A549 treated with AZD9567 at 1 μM for 4 hours (cell line): ENCODE results near the gene CMTR1. TPM values are rescaled to one million over a fixed set of nuclear protein-coding genes. Genes with fewer than 3 reads are reported as not detected.

Experiments used
- total RNA-seq: library from RNA; stranded (reverse); fragments of 200-300 nt; extraction: Qiagen RNA extraction; gene quantifications from 5 replicates; pipeline ENCODE4 v1.2.3, GENCODE V29; 2022; ENCODE audit not compliant: insufficient read depth

Gene CMTR1
- total RNA-seq: 15.9 to 17.3 TPM (median 16.3 TPM) in 5 replicates

GRCh38 chr6:37432916-37433656 lies at the start of gene CMTR1:
CMTR1 (plus strand) TSS chr6:37433221; CDS start chr6:37435630, 2,409 bp downstream.

DNA sequence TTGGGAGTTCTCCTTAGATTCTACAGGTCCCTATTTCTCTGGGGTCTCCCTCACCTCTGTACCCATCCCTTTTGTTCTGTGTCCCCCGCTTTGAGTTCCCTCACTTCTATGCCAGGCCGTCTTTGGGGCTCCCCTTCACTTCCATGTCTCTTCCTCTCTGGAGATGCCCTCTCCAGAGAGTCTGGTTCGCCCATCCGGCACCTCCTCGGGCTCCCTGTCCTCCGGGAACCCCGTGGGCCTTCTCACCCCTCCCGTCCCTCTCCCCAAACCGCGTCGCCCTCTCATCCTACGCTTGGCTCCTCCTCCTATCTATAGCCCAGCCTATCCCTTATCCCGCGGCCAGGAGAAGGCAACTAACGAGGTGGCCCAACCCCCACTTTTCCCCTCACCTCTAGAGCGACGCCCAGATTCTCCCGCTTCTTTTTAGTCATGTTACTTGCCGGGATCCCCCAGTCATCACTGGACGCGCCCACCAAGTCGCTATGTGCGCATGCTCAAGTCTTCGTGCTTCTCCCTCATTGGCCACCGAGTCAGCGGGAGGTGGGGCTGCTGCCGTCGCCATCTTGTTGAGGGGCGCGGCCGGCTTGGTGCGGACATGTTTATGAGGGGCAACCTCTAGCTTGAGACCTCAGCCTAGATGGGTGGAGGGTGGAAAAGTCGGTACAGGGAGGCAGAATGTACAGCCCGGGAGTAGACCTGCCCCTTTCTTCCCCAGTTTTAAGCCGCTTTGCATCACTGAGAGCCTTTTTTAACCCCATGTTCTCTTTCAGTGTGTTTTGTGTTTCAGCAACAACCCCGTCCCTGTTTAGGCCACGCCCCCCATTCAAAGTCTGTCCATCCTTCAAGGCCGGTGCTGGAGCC lies 66.6 kb downstream of the CMTR1 start, which contains the start of gene CCDC167:
CCDC167 (minus strand) TSS at position 461 of the 861 bp plus-strand sequence; CDS start at position 431, 30 bp downstream.

Other genes starting within 250 kb of the CMTR1 start
- gene TBC1D22B, start 175.4 kb upstream of the CMTR1 start, total RNA-seq: 4.7 to 5.7 TPM (median 5.4 TPM) in 5 replicates
- gene TMEM217, start 175.1 kb upstream of the CMTR1 start, total RNA-seq: 0.54 to 1.0 TPM (median 0.59 TPM) in 4 of 5 replicates, not detected in the other
- gene RNF8, start 79.2 kb upstream of the CMTR1 start, total RNA-seq: 21.1 to 33.5 TPM (median 25.1 TPM) in 5 replicates
- 31.4 to 44.6 TPM (median 42.7 TPM) in 5 replicates for gene CCDC167, start 66.7 kb downstream of the CMTR1 start, total RNA-seq